H1 (cell line): Measurements from ENCODE around the gene ITGB8. TPM values are rescaled to one million over a fixed set of nuclear protein-coding genes. Genes with fewer than 3 reads are reported as not detected.

Source experiments
- CTCF ChIA-PET: fragments of 300-600 bp; sonication (Branson Sonifier 250); formaldehyde crosslinking; loops from one replicate; lab custom pipeline; 2021; ENCODE audit not compliant: partially characterized antibody; lab: Charles Lee
- POLR2A ChIA-PET: fragments of 300-600 bp; sonication (Branson Sonifier 250); formaldehyde crosslinking; loops from one replicate; lab custom pipeline; 2021; ENCODE audit warnings: inconsistent platforms; ENCODE audit not compliant: partially characterized antibody; lab: Charles Lee
- DNase-seq, 2 experiments: peaks; one replicate each; pipeline versions ENCODE4 v3.0.0 to v3.0.0-alpha.2; 2010 to 2022; ENCODE audit warnings: low spot score in 2 of 2, low read depth in 1 of 2, mixed read lengths in 1 of 2
- FAIRE-seq: peaks from 2 replicates; lab custom pipeline; 2011; peaks lifted over from hg19 to GRCh38; lab: Jason Lieb, UNC
- H2AFZ ChIP-seq: 2 replicates; pipeline ENCODE4 v1.8.1; 2012; ENCODE audit warnings: low read length, inconsistent platforms
- H2AK5ac ChIP-seq: 2 replicates; pipeline ENCODE4 v1.6.1; 2013; ENCODE audit warnings: low read depth, low read length
- H2BK120ac ChIP-seq: replicated peaks from 2 replicates; pipeline ENCODE3; 2013; ENCODE audit warnings: low read depth, low read length, inconsistent platforms
- H2BK12ac ChIP-seq: 2 replicates; pipeline ENCODE4 v1.6.1; 2013; ENCODE audit warnings: low read depth, low read length
- H2BK15ac ChIP-seq: 2 replicates; pipeline ENCODE4 v1.6.1; 2013; ENCODE audit warnings: low read length
- H2BK20ac ChIP-seq: 2 replicates; pipeline ENCODE4 v1.6.1; 2013; ENCODE audit warnings: low read length
- H2BK5ac ChIP-seq: 2 replicates; pipeline ENCODE4 v1.6.1; 2013; ENCODE audit warnings: low read depth, low read length
- H3K14ac ChIP-seq: 2 replicates; pipeline ENCODE4 v1.6.1; 2013; ENCODE audit warnings: inconsistent platforms; ENCODE audit not compliant: insufficient read length
- H3K18ac ChIP-seq: 2 replicates; pipeline ENCODE4 v1.6.1; 2013; ENCODE audit warnings: low read length; ENCODE audit errors: extremely low read depth
- H3K23ac ChIP-seq: 2 replicates; pipeline ENCODE4 v1.6.1; 2013; ENCODE audit warnings: inconsistent platforms; ENCODE audit not compliant: insufficient read length
- H3K23me2 ChIP-seq: 2 replicates; pipeline ENCODE4 v1.6.1; 2013; ENCODE audit warnings: low read depth, low read length
- H3K27ac ChIP-seq: 2 replicates; pipeline ENCODE4 v1.6.1; 2011; ENCODE audit warnings: low read depth, low read length, inconsistent platforms
- H3K27me3 ChIP-seq, 4 experiments: replicated peaks in 1 of 4; 1 replicate in 1 of 4; 2 replicates in 3 of 4; pipeline versions ENCODE4 v1.6.1 to v1.8.1; 2011 to 2013; ENCODE audit warnings: low read length in 3 of 4, mild to moderate bottlenecking in 3 of 4, inconsistent platforms in 2 of 4, mixed read lengths in 2 of 4, moderate library complexity in 1 of 4; ENCODE audit not compliant: control insufficient read depth in 3 of 4, insufficient read depth in 3 of 4; ENCODE audit errors: extremely low read depth in 1 of 4
- H3K36me3 ChIP-seq, 4 experiments: 2 replicates each; pipeline versions ENCODE4 v1.6.1 to v1.8.1; 2011 to 2013; ENCODE audit warnings: mild to moderate bottlenecking in 4 of 4, low read length in 3 of 4, moderate library complexity in 2 of 4, control low read depth in 1 of 4, inconsistent platforms in 1 of 4; ENCODE audit not compliant: insufficient read depth in 4 of 4, control insufficient read depth in 2 of 4
- H3K4ac ChIP-seq: replicated peaks from 2 replicates; pipeline ENCODE3; 2013; ENCODE audit warnings: low read length, low read depth, mixed read lengths, inconsistent platforms; ENCODE audit not compliant: insufficient read length
- H3K4me1 ChIP-seq, 4 experiments: replicated peaks in 1 of 4; 1 replicate in 1 of 4; 2 replicates in 3 of 4; pipeline versions ENCODE4 v1.6.1 to v1.8.1; 2011 to 2013; ENCODE audit warnings: low read length in 3 of 4, inconsistent platforms in 2 of 4, mixed read lengths in 1 of 4; ENCODE audit not compliant: insufficient read depth in 4 of 4, control insufficient read depth in 3 of 4
- H3K4me2 ChIP-seq, 2 experiments: 2 replicates each; pipeline versions ENCODE4 v1.6.1 to v1.8.1; 2011 to 2013; ENCODE audit warnings: low read depth in 2 of 2, low read length in 2 of 2, control low read depth in 1 of 2, inconsistent platforms in 1 of 2, mild to moderate bottlenecking in 1 of 2; ENCODE audit not compliant: insufficient read depth in 1 of 2
- H3K4me3 ChIP-seq, 4 experiments: fragments of 200-600, 300-600 bp in 1 of 4; sonication (generic), shearing (Covaris generic), sonication (Bioruptor Twin) in 1 of 4; 2 replicates each; pipeline versions ENCODE4 v1.5.1 to v1.8.1; 2011 to 2016; ENCODE audit warnings: low read length in 4 of 4, low read depth in 3 of 4, control low read depth in 2 of 4, inconsistent platforms in 2 of 4, mild to moderate bottlenecking in 2 of 4, mixed read lengths in 1 of 4, moderate library complexity in 1 of 4; ENCODE audit not compliant: insufficient read depth in 2 of 4; ENCODE audit errors: extremely low read depth in 1 of 4
- H3K56ac ChIP-seq: replicated peaks from 2 replicates; pipeline ENCODE3; 2013; ENCODE audit warnings: low read depth, mild to moderate bottlenecking, mixed read lengths, low read length, inconsistent platforms; ENCODE audit not compliant: insufficient read length
- H3K79me1 ChIP-seq: 2 replicates; pipeline ENCODE4 v1.6.1; 2013; ENCODE audit warnings: low read depth, low read length, control low read depth
- H3K79me2 ChIP-seq, 2 experiments: 2 replicates each; pipeline versions ENCODE4 v1.6.1 to v1.8.1; 2012 to 2013; ENCODE audit warnings: low read length in 2 of 2, mild to moderate bottlenecking in 2 of 2, inconsistent platforms in 1 of 2; ENCODE audit not compliant: insufficient read depth in 2 of 2, control insufficient read depth in 1 of 2
- H3K9ac ChIP-seq, 4 experiments: replicated peaks in 1 of 4; 1 replicate in 1 of 4; 2 replicates in 3 of 4; pipeline versions ENCODE4 v1.6.1 to v1.8.1; 2011 to 2013; ENCODE audit warnings: low read depth in 3 of 4, low read length in 3 of 4, control low read depth in 2 of 4, mild to moderate bottlenecking in 2 of 4, moderate library complexity in 2 of 4, inconsistent platforms in 1 of 4; ENCODE audit errors: extremely low read depth in 1 of 4
- H3K9me3 ChIP-seq, 2 experiments: 2 replicates each; pipeline versions ENCODE4 v1.6.1 to v1.8.1; 2012 to 2013; ENCODE audit warnings: mild to moderate bottlenecking in 2 of 2, moderate library complexity in 2 of 2, control low read depth in 1 of 2, inconsistent platforms in 1 of 2, low read depth in 1 of 2, low read length in 1 of 2, mixed read lengths in 1 of 2; ENCODE audit not compliant: insufficient read depth in 2 of 2
- H4K20me1 ChIP-seq, 2 experiments: replicated peaks in 1 of 2; 2 replicates each; pipeline versions ENCODE3 to v1.8.1; 2011 to 2013; ENCODE audit warnings: inconsistent platforms in 2 of 2, low read length in 2 of 2, mild to moderate bottlenecking in 1 of 2; ENCODE audit not compliant: insufficient read depth in 2 of 2, control insufficient read depth in 1 of 2
- H4K5ac ChIP-seq: 2 replicates; pipeline ENCODE4 v1.6.1; 2013; ENCODE audit warnings: low read length, low read depth, mixed read lengths, inconsistent platforms; ENCODE audit not compliant: insufficient read length
- H4K8ac ChIP-seq: 2 replicates; pipeline ENCODE4 v1.8.0; 2013; ENCODE audit warnings: mild to moderate bottlenecking, moderate library complexity, low read length, inconsistent platforms; ENCODE audit not compliant: insufficient read depth; ENCODE audit errors: extremely low read depth
- H4K91ac ChIP-seq: replicated peaks from 2 replicates; pipeline ENCODE3; 2013; ENCODE audit warnings: low read length, mixed read lengths, inconsistent platforms; ENCODE audit not compliant: insufficient read length
- CREB1 ChIP-seq: IDR thresholded peaks from 2 replicates; pipeline ENCODE4 v1.6.1; 2012; ENCODE audit warnings: inconsistent platforms
- KDM4A ChIP-seq: IDR thresholded peaks from one replicate; pipeline ENCODE4 v1.7.1; 2012; ENCODE audit warnings: low read depth, mild to moderate bottlenecking, moderate library complexity, low read length, inconsistent platforms; ENCODE audit not compliant: severe bottlenecking
- PHF8 ChIP-seq: fragments of 200-600 bp; sonication (generic); conservative IDR thresholded peaks from 2 replicates; pipeline ENCODE4 v1.7.1; 2012; ENCODE audit warnings: low read depth, mild to moderate bottlenecking, inconsistent platforms, low read length, moderate library complexity
- SAP30 ChIP-seq: fragments of 300-600 bp; sonication (generic); IDR thresholded peaks from 2 replicates; pipeline ENCODE4 v1.7.1; 2012; ENCODE audit warnings: low read length, moderate library complexity, mild to moderate bottlenecking, inconsistent platforms; ENCODE audit not compliant: insufficient read depth, insufficient replicate concordance
- ZNF274 ChIP-seq: IDR thresholded peaks from 2 replicates; pipeline ENCODE4 v1.7.0; 2012; ENCODE audit warnings: low read length, borderline replicate concordance; ENCODE audit errors: extremely low read depth
- WGBS, 2 experiments: shearing (Covaris generic) in 1 of 2; methylation state at CpG; one replicate each; pipeline versions ENCODE4 v1.1.6 to v1.1.7; 2013 to 2015; ENCODE audit warnings: low lambda C conversion rate in 2 of 2, mixed read lengths in 2 of 2, inconsistent platforms in 1 of 2, low coverage in 1 of 2, missing lambda C conversion rate in 1 of 2; ENCODE audit not compliant: insufficient replicate concordance in 2 of 2, insufficient coverage in 1 of 2, insufficient read length in 1 of 2; ENCODE audit errors: extremely low coverage in 1 of 2, missing lambda C conversion rate in 1 of 2; 5-methylcytosine and 5-hydroxymethylcytosine counted together
- polyA plus RNA-seq, 7 experiments: library from polyadenylated mRNA; depleted of rRNA in 3 of 7; stranded (reverse) in 5 of 7; unstranded in 2 of 7; fragments of >200 nt in 5 of 7; fragments of 200-250 nt in 2 of 7; gene quantifications; 1 replicate in 5 of 7; 2 replicates in 1 of 7; 4 replicates in 1 of 7; pipeline versions ENCODE4 v1.2.1 to v1.2.3, GENCODE V29; 2011 to 2013; ENCODE audit warnings: missing spikeins in 2 of 7, mixed read lengths in 2 of 7
- total RNA-seq: library from RNA; stranded (reverse); fragmentation: NEBNext Ultra II Directional; extraction: Animal tissue kit (Norgen Biotek cat#: 25700); gene quantifications from 2 replicates; pipeline ENCODE4 v1.2.1, GENCODE V29; 2021

The ITGB8 gene
- total and polyA plus RNA-seq, 2 of the 8 experiments (the other 6 are each of a cell fraction or from before 2014, with no cell fraction given), result 1.2 to 3.6 TPM

DNA sequence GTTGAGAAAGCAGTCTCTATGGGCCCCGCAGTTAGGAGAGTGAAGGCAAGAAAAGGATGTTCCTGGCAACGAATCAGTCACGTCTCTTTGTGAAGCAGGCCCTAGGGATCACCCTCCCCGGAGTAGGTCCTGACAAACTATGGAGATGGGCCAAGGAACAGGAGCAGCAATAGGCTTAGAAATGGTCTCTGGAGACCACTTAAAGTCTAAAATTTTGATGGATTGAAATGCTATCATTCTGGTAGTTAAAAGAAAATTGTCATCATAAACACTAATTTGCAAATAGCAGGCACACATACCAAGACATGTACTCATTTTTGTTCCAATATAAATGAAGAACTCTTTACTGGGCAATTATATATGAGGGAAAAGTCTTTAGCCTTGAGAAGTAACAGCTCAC is 123.5 kb downstream of the ITGB8 start:
- Histone ChIP-seq H3K56ac (no peak overlapping the region), H3K4ac (no peak overlapping the region), H3K23me2 (no peaks in the 10 kb centered on the region), H3K9ac (no peak overlapping the region), H2AFZ (no peak overlapping the region), H3K18ac (no peak overlapping the region), H4K20me1 (no peaks in the 10 kb centered on the region), H2AK5ac (no peak overlapping the region), H3K14ac (no peak overlapping the region), H4K91ac (no peak overlapping the region), H3K27ac (no peak overlapping the region), H2BK120ac (no peak overlapping the region), H4K5ac (no peak overlapping the region), H2BK15ac (no peak overlapping the region), H3K4me1 (no peaks in the 10 kb centered on the region), H3K27me3 (no peaks in the 10 kb centered on the region), H3K79me1 (no peaks in the 10 kb centered on the region), H4K8ac (no peak overlapping the region), H3K4me3 (no peak overlapping the region), H3K36me3 (no peaks in the 10 kb centered on the region), H2BK5ac (no peak overlapping the region), H3K4me2 (no peak overlapping the region), H3K23ac (no peak overlapping the region), H3K9me3 (no peaks in the 10 kb centered on the region), H2BK20ac (no peak overlapping the region), H2BK12ac (no peak overlapping the region), H3K79me2 (no peaks in the 10 kb centered on the region)
- FAIRE-seq (no peak), DNase-seq (no peak)
- WGBS, 2 experiments, result 98% methylated on average over 4 of the region's 4 CpGs; no CpG with 5 or more reads in 1 of the 2 experiments
- ChIA-PET POLR2A (no interaction called here), CTCF (interaction anchor here (1.0 kb wide), 2 partner anchors 13 to 15 kb away, joined by 3 to 4 read pairs; no protein-coding TSS in a partner anchor)
- TF ChIP-seq CREB1 (no peak), SAP30 (no peak), PHF8 (no peak), KDM4A (no peak), ZNF274 (no peak)
